SKM-1 treated with dmso at 0.1 percent for 144 hours (cell line): ENCODE measurements around the gene VPS11.
"Not testable (repeated sequence)": the region's sequence is repeated elsewhere in the genome, so short reads cannot be mapped to it uniquely, and the experiment has no call there.

ENCODE experiments used
- DNase-seq: peaks from one replicate; lab custom pipeline; 2025; ENCODE audit not compliant: unreplicated experiment; lab: John Stamatoyannopoulos, UW

The VPS11 gene

GRCh38 chr11:119101759-119102423, 34.3 kb downstream of the VPS11 start, which contains the start of gene DPAGT1:
DPAGT1 (minus strand) TSS chr11:119101853; CDS start chr11:119101655, 198 bp downstream.
- DNase-seq = peak; percentile 92

DNA sequence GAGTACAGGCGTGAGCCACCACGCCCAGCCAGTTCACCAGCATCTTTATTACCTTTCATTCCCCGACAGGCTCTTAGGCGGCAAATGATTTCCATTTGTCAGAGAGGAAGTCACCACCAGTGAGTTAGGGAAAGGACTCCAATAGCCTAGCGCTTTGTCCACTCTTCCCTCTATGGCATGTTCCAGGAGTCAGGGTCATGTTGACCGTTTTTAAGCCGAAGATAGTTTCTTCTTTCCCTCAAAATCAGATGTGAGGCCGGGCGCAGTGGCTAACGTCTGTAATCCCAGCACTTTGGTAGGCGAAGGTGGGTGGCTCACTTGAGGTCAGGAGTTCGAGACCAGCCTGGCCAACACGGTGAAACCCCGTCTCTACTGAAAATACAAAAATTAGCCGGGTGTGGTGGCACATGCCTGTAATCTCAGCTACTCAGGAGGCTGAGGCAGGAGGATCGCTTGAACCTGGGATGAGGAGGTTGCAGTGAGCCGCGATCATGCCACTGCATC, 35.6 kb downstream of the VPS11 start:
- not testable (repeated sequence) for DNase-seq

DNA sequence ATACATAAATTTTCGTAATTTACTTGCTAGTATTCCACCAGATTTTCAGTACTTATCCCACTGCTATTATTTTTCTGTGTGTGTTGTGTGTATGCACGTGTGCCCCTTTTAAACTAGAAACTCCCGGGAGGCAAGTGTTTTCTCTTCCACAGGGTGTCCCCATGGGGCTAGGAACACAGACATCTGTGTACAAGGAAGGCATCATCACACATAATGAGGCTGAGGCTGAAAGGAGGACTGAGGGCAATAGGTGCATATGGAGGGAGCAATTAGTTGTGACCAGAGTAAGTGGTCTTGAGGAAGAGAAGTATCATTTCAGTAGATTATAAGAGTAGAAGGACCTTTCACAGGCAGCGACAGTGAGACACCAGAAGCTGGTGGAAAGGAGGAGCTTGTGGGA, 36.2 kb downstream of the VPS11 start:
- no peak for DNase-seq

DNA sequence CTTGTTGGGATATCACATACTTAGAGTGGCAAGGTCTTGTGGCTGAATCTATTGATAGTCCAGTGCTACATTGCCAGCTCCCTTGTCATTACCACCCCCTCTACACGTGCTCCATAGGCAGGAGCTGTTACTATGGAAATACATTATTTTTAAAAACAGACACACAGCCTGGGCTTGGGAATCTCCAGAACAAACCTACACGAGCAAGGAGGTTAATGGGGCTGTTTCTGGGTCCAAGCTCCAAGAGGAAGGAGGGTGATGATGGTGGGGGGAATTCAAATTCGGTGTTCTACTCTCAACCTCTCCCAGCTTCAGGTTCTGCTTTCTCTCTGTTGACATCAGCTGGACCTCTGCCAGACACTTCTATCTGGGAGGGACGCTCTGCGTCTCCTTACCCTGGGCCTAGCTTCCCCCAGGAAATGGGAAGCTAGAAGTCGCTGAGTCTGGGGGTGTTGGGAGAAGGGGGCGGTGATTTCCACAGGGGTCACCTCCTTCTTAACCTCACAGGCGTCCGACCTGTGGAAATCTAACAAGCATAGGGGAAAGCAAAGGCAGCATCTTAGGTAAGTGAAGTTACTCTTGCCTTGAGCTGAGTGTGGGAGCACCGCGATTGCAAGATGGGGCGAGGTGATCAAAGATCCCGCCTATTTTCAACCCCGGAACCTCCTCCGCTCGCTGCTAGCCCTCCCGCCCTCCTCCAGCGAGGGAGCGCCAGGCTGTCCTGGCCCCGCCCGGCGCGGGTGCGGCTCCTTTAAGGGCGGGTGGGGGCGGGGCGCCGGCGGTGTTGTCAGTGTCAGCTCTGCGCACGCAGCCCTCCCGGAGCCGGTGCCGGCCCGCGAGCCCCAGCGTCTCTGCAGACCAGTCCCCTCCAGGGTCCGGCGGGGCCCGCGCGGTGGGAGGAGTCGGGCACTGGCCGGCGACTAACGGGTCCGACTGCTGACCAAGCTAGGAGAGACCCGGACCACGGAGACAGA, 39.2 kb downstream of the VPS11 start, which contains the start of gene C2CD2L:
TSS of gene C2CD2L (plus strand) at position 781 of the 974 bp plus-strand sequence. CDS start 398 bp downstream, outside the sequence.
- peak; percentile 95 for DNase-seq

GRCh38 chr11:119107538-119108145, 40.0 kb downstream of the VPS11 start:
- DNase-seq = no peak

DNA sequence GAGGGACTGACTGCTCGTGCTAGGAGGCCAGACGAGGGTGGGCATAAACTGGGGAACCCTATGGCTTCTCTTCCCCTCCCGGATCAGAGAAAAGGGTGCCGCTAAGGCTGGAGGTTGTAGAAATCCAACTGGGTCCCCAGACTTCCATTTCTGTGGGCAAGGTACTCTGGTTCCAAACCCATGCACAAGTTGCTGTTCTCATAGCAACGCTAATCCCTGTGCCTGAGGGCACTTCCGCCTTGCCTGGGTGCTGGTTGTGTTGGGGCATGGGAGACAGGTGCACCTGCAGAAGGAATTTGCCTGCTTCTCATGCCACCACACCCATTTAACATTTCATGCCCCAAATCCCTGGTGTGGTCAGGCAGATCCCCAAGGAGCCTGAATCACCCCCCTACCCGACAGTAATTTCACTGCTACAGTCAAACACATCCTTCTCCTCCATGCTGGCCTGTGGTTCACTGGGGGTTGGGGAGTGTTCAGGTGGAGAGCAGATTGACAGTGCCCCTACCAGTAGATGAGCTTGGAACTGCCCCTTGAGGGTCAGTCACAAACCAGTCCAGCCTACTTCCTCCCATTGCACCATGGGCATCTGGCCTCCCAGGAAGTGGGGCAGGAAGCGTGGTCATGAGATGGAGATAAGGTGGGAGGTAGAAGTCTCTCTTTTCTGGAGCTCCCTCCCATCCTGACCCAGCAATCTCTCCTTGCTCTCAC, 40.7 kb downstream of the VPS11 start:
- peak; percentile 47 for DNase-seq

DNA sequence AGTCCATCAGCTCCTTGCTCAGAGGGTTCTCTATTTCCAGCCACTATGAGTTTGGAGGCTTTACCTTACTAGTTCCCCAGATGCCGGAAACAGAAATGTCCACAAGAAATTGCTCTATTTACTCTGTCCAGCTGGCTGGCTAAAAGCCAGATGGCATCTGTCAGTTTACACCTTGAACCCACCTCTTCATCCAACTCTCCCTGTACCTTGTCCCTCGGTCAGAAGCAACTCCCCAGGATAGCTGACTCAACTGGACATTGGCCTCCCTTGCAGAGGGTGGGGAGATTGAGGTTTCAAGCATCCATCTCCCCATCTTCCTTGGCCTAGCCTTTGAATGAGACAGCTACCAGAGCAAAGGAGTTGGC, 41.2 kb downstream of the VPS11 start:
- DNase-seq = no peak

DNA sequence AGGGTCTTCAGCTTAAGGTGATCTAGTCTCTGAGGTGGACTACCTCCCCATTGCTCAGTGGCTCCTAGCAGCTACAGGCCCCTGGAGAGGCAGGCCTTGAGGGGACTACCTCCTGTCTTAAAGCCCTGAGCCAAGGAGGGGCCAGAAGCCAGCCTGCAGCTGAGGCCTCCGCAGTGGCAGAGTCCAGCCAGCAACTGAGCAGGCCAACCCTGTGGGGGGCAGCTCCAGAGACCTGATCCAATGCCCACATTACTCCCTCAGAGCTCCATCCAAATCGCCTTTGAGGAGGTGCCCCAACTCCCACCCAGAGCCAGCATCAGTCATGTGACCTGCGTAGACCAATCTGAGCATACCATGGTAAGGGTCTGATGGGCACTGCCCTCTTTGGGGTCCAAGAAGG, 42.2 kb downstream of the VPS11 start:
- no peak for DNase-seq

DNA sequence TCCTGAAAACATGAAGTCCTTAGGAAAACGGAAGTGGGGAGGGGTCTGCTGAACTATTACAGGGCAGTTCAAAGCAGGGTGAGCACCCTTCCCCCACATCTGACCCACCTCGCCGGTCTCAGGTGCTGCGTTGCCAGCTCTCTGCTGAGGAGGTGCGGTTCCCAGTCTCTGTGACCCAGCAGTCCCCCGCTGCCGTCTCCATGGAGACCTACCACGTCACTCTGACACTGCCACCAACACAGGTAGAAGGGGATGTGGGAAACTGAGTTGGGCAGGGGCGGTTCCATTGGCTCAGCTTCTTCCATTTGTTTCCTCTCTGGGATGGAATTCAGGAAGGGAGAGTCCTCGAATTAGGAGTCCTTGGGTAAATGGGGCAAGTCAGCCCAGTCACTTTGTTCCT, 42.8 kb downstream of the VPS11 start:
- DNase-seq = no peak

- DNase-seq = no peak
Observed at GRCh38 chr11:119111361-119111925, 43.8 kb downstream of the VPS11 start.

DNA sequence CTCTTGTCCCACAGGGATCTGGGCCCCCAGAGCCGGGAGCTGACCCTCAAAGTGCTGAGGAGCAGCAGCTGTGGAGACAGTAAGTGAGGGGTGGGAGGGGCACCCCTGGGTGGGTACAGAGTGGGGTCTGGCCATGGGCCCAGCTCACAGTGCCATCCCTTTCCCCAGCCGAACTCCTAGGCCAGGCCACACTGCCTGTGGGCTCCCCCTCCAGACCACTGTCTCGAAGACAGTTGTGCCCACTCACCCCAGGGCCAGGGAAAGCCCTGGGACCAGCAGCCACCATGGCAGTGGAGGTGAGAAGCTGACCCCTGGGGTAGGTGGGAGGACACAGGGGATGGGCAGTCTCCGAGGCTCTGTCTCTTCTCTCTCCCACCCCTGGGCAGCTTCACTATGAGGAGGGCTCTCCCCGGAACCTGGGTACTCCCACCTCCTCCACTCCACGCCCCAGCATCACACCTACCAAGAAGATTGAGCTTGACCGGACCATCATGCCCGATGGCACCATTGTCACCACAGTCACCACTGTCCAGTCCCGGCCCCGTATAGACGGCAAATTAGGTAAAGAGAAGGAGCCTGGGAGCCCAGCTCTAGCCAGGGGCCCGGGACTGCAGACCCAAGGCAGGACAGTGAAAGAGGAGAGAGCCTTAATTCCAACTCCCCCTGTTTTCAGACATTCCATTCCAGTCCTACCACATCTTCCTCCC, 44.8 kb downstream of the VPS11 start:
- DNase-seq = no peak

DNA sequence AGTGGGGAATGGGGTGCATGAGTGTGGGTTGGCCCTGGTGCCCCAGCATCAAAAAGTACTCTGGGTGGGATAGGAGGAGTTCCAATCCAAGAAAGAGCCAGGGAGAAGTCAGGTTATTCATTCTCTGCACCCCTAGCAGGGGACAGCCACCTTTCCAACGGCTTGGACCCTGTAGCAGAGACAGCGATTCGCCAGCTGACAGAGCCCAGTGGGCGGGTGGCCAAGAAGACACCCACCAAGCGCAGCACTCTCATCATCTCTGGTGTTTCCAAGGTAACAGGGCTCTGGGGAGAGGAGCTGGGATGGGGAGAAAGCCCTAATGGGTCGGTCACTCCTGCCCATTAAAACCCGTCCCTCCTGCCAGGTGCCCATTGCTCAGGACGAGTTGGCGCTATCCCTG, 46.1 kb downstream of the VPS11 start:
- no peak for DNase-seq

DNA sequence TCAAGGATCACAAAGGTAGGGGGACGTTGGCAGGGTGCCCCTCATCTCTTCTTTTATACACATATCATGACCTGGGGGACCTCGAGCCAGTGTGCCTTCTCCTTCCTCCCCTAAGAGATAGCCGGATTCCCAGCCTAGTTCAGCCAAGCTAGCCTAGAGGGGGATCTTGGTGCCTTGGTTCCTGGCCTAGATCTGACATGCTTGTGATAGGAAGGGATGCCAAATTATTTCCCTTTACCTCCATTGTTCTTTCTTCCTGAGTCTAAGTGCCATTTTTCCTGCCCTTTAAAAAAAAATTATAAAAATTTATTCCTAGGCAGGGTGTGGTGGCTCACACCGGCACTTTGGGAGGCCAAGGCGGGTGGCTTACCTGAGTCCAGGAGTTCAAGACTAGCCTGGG, 46.7 kb downstream of the VPS11 start:
- no peak for DNase-seq

DNA sequence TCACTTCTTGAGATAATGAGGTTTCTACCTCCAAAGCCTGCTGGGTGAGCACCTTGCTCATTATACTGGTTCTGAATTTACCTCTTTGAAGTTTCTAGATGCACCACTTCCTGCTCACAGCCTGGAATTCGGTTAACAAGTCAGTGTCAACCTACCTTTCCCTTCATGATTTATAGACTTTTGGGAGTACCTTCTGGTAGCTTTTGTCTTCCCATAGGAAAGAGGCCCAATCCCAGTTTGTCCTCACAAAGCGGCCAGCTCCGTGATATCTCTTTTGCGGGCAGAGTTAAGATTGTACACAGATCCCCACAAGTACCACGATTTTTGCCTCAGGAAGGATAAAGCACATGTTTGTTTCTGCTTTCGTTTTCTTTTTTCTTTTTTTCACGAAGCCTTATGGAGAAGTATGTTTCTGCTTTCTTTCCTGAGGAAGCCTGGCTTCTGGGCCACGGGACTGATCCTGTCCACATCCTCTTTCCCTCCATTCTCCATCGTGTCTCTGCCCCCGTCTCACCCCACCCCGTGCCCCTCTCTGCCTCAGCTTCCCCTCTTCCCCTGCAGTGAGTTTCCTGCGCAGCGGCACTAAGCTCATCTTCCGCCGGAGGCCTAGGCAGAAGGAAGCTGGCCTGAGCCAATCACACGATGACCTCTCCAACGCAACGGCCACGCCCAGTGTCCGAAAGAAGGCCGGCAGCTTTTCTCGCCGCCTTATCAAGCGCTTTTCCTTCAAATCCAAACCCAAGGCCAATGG, 48.0 kb downstream of the VPS11 start:
- DNase-seq = no peak

DNA sequence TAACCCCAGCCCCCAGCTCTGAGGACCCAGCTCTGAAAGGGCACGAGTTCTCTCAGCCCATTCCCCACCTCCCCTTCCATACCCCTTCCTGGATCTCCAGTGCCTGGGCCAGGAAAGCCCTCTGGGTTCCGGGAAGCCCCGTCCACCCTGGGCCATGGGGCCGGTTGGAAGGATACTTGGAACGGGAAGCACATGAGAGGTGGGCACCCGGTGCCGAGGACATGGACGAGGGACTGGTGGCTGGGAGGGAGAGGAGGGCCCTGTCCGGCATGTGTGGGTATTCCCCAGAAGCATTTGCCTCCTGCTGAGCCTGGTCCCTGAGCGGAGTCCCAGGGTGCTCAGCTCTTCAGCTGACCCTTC, 48.6 kb downstream of the VPS11 start:
- no peak for DNase-seq

- DNase-seq = no peak
Observed at GRCh38 chr11:119116601-119117000, 49.0 kb downstream of the VPS11 start.

DNA sequence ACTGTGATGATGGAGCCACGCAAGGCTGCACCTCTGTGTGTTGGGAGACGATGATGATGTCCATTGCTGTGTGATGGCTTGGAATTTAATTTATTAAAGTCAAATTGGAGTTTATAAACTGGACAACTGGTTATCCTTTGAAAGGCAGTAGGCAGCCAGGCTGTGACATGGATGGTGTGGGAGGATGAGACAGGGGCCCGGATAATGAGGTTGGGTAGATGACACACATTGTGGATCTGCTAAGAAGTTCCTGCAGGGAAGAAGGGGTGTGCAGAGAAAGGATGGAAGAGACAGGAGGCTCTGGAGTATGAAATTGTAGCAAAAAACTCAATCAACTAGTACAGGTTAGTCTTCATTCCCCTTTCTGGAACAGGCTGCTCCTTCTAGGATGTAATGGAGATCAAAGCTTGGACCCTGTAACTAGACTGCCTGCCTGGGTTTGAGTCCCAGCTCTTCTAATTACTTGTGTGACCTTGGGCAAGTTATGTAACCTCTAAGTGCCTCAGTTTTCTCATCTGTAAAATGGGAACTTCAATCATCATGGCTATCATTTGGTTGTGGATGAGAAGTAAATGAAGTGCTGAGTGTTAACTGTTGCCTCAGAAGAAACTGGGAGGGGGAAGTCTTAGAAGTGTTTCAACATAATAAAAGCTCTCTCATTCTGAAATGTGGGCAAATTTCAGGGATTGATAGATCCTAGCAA, 49.5 kb downstream of the VPS11 start:
- no peak for DNase-seq

GRCh38 chr11:119118227-119118626, 50.6 kb downstream of the VPS11 start:
- no peak for DNase-seq

DNA sequence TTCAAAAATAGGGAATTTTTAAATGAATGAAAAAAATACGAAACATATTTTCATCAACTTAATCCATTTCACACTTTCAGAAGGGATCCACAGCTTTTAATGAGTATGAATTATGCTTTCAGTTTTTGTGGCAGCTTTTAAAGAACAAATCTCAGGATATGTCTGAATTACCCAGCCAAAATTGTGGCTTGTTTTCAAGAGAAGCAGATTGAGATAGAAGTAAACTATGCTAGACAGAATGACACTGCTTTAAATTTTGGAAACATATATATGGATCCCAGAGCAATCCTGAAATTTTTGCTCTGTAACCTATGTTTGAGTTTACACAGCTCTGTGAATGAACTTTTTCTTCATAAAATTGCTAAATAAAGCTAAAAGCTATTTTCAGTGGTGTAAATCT, 51.3 kb downstream of the VPS11 start:
- DNase-seq = no peak
